Testis (tissue), 3 donors: ENCODE data around the gene COPB2. TPM values are rescaled to one million over a fixed set of nuclear protein-coding genes. Genes with fewer than 3 reads are reported as not detected.

Experiments used
- DNase-seq: peaks from one replicate; pipeline ENCODE4 v3.0.0-alpha.2; 2019
- H3K27ac ChIP-seq, 2 donors: fragments of 200-600 bp; sonication (generic); one replicate each; pipeline ENCODE4 v1.5.1; 2019
- H3K27me3 ChIP-seq: fragments of 200-600 bp; sonication (generic); one replicate; pipeline ENCODE4 v1.5.1; 2019
- H3K36me3 ChIP-seq: fragments of 200-600 bp; sonication (generic); one replicate; pipeline ENCODE4 v1.5.1; 2017; ENCODE audit warnings: low read depth; ENCODE audit errors: missing control alignments
- H3K4me1 ChIP-seq: fragments of 200-600 bp; sonication (generic); one replicate; pipeline ENCODE4 v1.5.1; 2019
- H3K4me3 ChIP-seq, 2 donors: fragments of 200-600 bp; sonication (generic); one replicate each; pipeline ENCODE4 v1.5.1; 2017 to 2019
- H3K9me3 ChIP-seq: fragments of 200-600 bp; sonication (generic); one replicate; pipeline ENCODE4 v1.5.1; 2017
- POLR2A ChIP-seq: fragments of 450-650 bp; IDR thresholded peaks from one replicate; pipeline ENCODE4 v1.6.1; 2017; ENCODE audit warnings: antibody characterized with exemption, mild to moderate bottlenecking, moderate library complexity
- WGBS, 2 donors: methylation state at CpG; one replicate each; pipeline ENCODE4 v1.1.5; 2018; 5-methylcytosine and 5-hydroxymethylcytosine counted together
- intact Hi-C: fragments of 100-400 bp; cut with DNase I; formaldehyde crosslinking; loops from one replicate; pipeline ENCODE4 v1.15.1; 2023; ENCODE audit warnings: low total_unique reads
- polyA plus RNA-seq: library from polyadenylated mRNA; stranded (reverse); fragments of 350-450 nt; fragmentation: Illumina TruSeq; extraction: RNeasy Lipid Tissue Mini Kit (QIAGEN cat#74804); gene quantifications from one replicate; pipeline ENCODE4 v1.2.3, GENCODE V29; 2014; ENCODE audit warnings: low read depth, low replicate concordance; ENCODE audit not compliant: insufficient read depth
- total RNA-seq, 2 donors: library from RNA; depleted of rRNA; stranded (reverse); fragments of >200 nt; gene quantifications; one replicate each; pipeline ENCODE4 v1.2.3, GENCODE V29; 2016
- TF ChIP-seq, protein P1 (sequence below), 3 experiments: fragments of 450-650 bp in 2 of 3; fragments of 200-600 bp in 1 of 3; sonication (generic) in 1 of 3; IDR thresholded peaks; one replicate each; pipeline ENCODE4 v1.5.1; 2016 to 2019; ENCODE audit warnings: antibody characterized with exemption in 3 of 3, mild to moderate bottlenecking in 2 of 3, moderate library complexity in 1 of 3

COPB2 gene
- total and polyA plus RNA-seq, 3 donors from 2014 or later: 63.5 to 76.5 (median 73.8) TPM

DNA sequence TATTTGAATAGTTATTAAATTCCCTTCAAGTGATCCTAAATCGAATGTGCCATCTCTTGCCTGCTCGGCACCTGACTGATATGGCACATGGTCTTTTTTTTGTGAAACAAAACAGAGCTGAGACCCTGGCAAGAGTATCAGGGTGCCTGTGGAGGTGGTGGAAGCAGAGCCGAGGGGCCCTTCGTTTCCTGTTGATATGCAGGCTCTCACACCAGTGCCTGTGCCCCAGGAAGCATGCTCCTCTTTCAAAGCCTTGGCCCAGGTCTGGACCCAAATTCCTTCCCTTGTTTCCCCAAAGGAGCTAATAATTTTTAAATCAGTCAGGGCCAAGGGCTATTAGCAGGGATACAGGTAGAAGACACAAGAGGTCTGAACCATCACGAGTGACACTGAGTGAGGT lies 67.1 kb downstream of the COPB2 start:
- no peaks in the 10 kb centered on the region for H3K4me1 ChIP-seq
- no peaks in the 10 kb centered on the region for H3K27me3 ChIP-seq
- intact Hi-C loops: loop anchor here (10.0 kb wide), 1 partner anchor 208 kb away; no protein-coding TSS in a partner anchor
- H3K36me3 ChIP-seq: no peaks in the 10 kb centered on the region
- no peak for DNase-seq
- H3K9me3 ChIP-seq: no peaks in the 10 kb centered on the region
- WGBS, 2 donors: 74 to 84% methylated on average over 5 of the region's 5 CpGs
- no peak overlapping the region for H3K27ac ChIP-seq
- no peak overlapping the region for H3K4me3 ChIP-seq
- no peak for TF ChIP-seq POLR2A
- TF ChIP-seq, protein P1, sequence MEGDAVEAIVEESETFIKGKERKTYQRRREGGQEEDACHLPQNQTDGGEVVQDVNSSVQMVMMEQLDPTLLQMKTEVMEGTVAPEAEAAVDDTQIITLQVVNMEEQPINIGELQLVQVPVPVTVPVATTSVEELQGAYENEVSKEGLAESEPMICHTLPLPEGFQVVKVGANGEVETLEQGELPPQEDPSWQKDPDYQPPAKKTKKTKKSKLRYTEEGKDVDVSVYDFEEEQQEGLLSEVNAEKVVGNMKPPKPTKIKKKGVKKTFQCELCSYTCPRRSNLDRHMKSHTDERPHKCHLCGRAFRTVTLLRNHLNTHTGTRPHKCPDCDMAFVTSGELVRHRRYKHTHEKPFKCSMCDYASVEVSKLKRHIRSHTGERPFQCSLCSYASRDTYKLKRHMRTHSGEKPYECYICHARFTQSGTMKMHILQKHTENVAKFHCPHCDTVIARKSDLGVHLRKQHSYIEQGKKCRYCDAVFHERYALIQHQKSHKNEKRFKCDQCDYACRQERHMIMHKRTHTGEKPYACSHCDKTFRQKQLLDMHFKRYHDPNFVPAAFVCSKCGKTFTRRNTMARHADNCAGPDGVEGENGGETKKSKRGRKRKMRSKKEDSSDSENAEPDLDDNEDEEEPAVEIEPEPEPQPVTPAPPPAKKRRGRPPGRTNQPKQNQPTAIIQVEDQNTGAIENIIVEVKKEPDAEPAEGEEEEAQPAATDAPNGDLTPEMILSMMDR (IDR thresholded peaks at IDR 0.05): no peak

DNA sequence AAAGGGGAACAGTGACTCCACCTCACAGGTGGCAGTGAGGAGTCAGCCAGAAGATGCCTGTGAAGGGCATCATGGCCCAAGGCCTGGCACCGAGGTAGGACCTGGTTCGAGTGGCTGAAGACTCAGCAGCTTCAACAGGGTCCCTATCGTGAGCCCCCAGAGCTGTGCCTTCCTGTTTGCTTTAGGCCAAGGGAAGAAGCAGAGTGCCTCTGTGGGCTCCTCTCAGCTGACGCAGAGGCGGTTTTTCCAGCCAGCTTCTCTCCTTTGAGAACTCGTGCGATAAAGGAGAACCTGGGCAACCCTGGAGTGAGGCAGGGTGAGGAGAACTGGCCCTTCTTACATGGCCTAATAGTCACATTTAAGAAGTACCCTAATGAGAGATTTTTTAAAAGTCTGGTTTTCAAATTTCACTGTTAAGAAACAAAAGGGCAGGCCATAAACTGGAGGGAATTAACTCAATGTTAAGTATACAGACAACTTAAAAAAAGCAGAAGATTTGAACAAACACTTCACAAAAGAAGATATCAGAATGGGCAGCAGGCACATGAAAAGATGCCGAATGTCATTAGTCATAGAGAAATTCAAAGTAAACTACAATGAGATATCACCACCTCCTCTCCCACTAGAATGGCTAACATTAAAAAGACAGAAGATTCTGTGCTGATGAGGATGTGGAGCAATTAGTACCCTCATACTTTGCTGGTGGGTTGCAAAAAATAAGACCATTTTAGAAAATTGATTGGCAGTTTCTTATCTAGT lies 68.7 kb downstream of the COPB2 start:
- WGBS, 2 donors: 81 to 84% methylated on average over 8 of the region's 8 CpGs
- TF ChIP-seq POLR2A: no peak
- TF ChIP-seq, protein P1 (IDR thresholded peaks at IDR 0.05): no peak
- Histone ChIP-seq H3K4me1 (no peaks in the 10 kb centered on the region), H3K36me3 (no peaks in the 10 kb centered on the region), H3K4me3 (no peak overlapping the region), H3K27me3 (no peaks in the 10 kb centered on the region), H3K27ac (no peak overlapping the region), H3K9me3 (no peaks in the 10 kb centered on the region)
- intact Hi-C loops: loop anchor here (10.0 kb wide), 1 partner anchor 206 kb away; no protein-coding TSS in a partner anchor
- DNase-seq: no peak

DNA sequence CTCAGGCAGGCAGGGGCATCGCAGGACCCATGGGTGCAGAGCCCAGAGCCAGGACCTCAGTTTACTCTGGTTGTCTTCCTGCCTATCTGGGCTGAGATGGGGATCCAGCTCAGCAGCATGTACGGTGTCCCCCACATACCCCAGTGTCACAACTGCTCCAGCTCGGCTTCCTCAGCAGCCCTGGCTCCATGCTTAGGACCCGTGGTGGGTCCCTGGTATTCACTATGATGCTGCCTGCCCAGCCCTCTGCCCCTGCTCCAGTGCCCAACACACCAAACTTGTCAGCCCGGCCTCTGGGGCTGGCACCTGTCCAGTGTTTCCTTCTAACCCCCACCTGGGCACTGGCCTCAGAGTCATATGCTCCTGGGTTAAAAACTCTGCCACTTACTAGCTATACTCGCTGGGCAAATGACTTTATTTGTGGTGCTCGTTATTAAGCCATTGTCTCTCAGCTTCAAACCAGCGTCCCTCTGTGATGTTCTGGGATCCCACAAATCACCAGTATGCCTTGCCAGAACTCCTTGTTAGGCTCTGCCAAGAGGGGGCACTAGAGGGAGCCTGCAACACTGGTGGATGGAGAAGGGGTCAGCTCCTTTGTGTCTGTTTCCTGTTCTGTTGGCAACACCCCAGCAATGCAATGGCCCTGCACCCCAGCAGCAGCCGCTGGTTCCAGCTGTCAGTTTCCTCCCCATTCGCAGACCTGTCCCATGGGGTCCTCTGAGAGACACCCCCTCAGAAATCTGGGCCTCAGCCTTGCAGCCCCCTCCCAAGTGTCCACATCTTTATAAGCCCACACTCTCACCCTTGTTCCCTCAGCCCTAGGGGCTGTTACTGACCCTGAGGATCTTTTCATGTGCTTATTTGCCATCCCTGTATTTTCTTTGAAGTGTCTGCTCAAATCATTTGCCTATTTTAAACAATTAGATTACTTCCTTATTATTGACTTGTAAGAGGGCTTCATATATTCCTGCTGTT lies 69.7 kb downstream of the COPB2 start:
- Histone ChIP-seq H3K4me3 (no peak overlapping the region), H3K9me3 (no peaks in the 10 kb centered on the region), H3K27me3 (no peaks in the 10 kb centered on the region), H3K27ac (no peak overlapping the region), H3K36me3 (no peaks in the 10 kb centered on the region), H3K4me1 (no peaks in the 10 kb centered on the region)
- intact Hi-C loops: loop anchor here (10.0 kb wide), 1 partner anchor 205 kb away; no protein-coding TSS in a partner anchor
- no peak for DNase-seq
- TF ChIP-seq, protein P1 (IDR thresholded peaks at IDR 0.05): no peak
- TF ChIP-seq POLR2A: no peak
- 64 to 72% methylated on average over 8 to 10 of the region's 10 CpGs for WGBS, 2 donors

DNA sequence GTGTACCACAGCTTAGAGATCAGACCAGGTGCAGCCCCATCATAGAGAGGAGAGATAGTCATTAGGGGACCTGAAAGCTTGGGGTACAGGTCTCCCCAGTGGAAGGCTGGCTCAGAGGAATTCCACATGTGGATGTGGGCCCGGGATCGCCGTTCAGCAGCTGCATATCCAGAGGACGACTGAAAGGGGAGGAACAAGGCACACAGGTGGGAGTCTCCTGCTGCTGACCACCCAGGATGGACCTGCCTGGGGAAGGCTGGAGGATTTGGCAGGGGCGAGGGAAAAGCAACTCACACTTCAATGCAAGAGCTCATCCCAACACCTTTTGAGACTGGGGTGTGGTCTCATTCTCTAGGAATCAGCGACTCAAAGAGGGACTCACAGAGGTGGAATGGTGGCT lies 70.6 kb downstream of the COPB2 start:
- Histone ChIP-seq H3K9me3 (no peaks in the 10 kb centered on the region), H3K27ac (no peak overlapping the region), H3K36me3 (no peaks in the 10 kb centered on the region), H3K27me3 (no peaks in the 10 kb centered on the region), H3K4me3 (no peak overlapping the region), H3K4me1 (no peaks in the 10 kb centered on the region)
- DNase-seq: no peak
- intact Hi-C loops: no loop called here
- 73 to 74% methylated on average over 6 of the region's 6 CpGs for WGBS, 2 donors
- TF ChIP-seq POLR2A: no peak
- TF ChIP-seq, protein P1 (IDR thresholded peaks at IDR 0.05): no peak
